GM12878 (cell line): ENCODE measurements around the gene CEP170B. TPM values are rescaled to one million over a fixed set of nuclear protein-coding genes. Genes with fewer than 3 reads are reported as not detected.

Source experiments
- ATF3 ChIP-seq: IDR thresholded peaks from 2 replicates; pipeline ENCODE4 v1.6.1; 2011; ENCODE audit warnings: low read depth, mild to moderate bottlenecking, low read length, moderate library complexity, borderline replicate concordance; ENCODE audit errors: extremely low read depth
- BRCA1 ChIP-seq: IDR thresholded peaks from 2 replicates; pipeline ENCODE4 v1.6.1; 2011; ENCODE audit warnings: low read depth, low read length, improper control_type of control experiment
- CBX3 ChIP-seq: fragments of 200-600 bp; sonication (generic); IDR thresholded peaks from 2 replicates; pipeline ENCODE4 v1.6.1; 2016; ENCODE audit warnings: low read depth, borderline replicate concordance
- IRF4 ChIP-seq: IDR thresholded peaks from 2 replicates; pipeline ENCODE4 v1.6.1; 2011; ENCODE audit warnings: low read depth, low read length
- JUND ChIP-seq: IDR thresholded peaks from 2 replicates; pipeline ENCODE4 v1.6.1; 2012; ENCODE audit warnings: low read depth, mild to moderate bottlenecking, low read length, improper control_type of control experiment, moderate library complexity
- KLF5 ChIP-seq: fragments of 450-650 bp; IDR thresholded peaks from 2 replicates; pipeline ENCODE4 v1.6.1; 2014; ENCODE audit warnings: mild to moderate bottlenecking; ENCODE audit not compliant: partially characterized antibody
- MEF2B ChIP-seq: fragments of 450-650 bp; IDR thresholded peaks from 2 replicates; pipeline ENCODE4 v1.6.1; 2018; ENCODE audit warnings: mild to moderate bottlenecking, moderate library complexity; ENCODE audit not compliant: partially characterized antibody, poor library complexity, severe bottlenecking
- PKNOX1 ChIP-seq: fragments of 450-650 bp; IDR thresholded peaks from 2 replicates; pipeline ENCODE4 v1.6.1; 2016; ENCODE audit warnings: mild to moderate bottlenecking
- RAD21 ChIP-seq: IDR thresholded peaks from 2 replicates; pipeline ENCODE4 v1.6.1; 2011; ENCODE audit warnings: mild to moderate bottlenecking, low read depth, low read length, moderate library complexity; ENCODE audit not compliant: insufficient read depth
- RUNX3 ChIP-seq: IDR thresholded peaks from 2 replicates; pipeline ENCODE4 v1.6.1; 2012; ENCODE audit warnings: low read length, inconsistent platforms
- SP1 ChIP-seq: IDR thresholded peaks from one replicate; pipeline ENCODE4 v1.6.1; 2011; ENCODE audit warnings: low read depth, low read length
- SRF ChIP-seq, 2 experiments: IDR thresholded peaks; 2 replicates each; pipeline ENCODE4 v1.6.1; 2011; ENCODE audit warnings: low read depth in 2 of 2, low read length in 2 of 2, mild to moderate bottlenecking in 1 of 2, moderate library complexity in 1 of 2
- ZNF687 ChIP-seq: fragments of 450-650 bp; IDR thresholded peaks from 2 replicates; pipeline ENCODE4 v1.6.1; 2017; ENCODE audit warnings: mild to moderate bottlenecking, moderate library complexity
- polyA plus RNA-seq, 11 experiments: library from polyadenylated mRNA; depleted of rRNA in 4 of 11; unstranded in 6 of 11; stranded (reverse) in 5 of 11; fragments of >200 nt; fragmentation: Nextera tagmentation in 4 of 11; fragmentation: Illumina TruSeq in 1 of 11; extraction: Ambion mirVana in 4 of 11; extraction: Trizol in 1 of 11; gene quantifications; 1 replicate in 1 of 11; 2 replicates in 10 of 11; pipeline versions ENCODE4 v1.2.1 to v1.2.3, GENCODE V29; 2011 to 2016; ENCODE audit warnings: inconsistent platforms in 2 of 11, missing spikeins in 2 of 11, low read depth in 1 of 11
- total RNA-seq, 4 experiments: library from RNA; depleted of rRNA in 3 of 4; stranded (reverse); fragments of >200 nt in 3 of 4; fragmentation: Illumina TruSeq in 1 of 4; extraction: Trizol in 1 of 4; gene quantifications; 2 replicates each; pipeline versions ENCODE4 v1.2.1 to v1.2.3, GENCODE V29; 2013 to 2021
- TF ChIP-seq, protein P1 (sequence below): fragments of 450-650 bp; IDR thresholded peaks from 2 replicates; pipeline ENCODE4 v1.6.1; 2018; ENCODE audit warnings: borderline replicate concordance, mild to moderate bottlenecking; ENCODE audit not compliant: partially characterized antibody
- TF ChIP-seq, protein P2 (sequence below): fragments of 450-650 bp; formaldehyde crosslinking; IDR thresholded peaks from 2 replicates; pipeline ENCODE4 v1.4.0; 2022; ENCODE audit warnings: mild to moderate bottlenecking, moderate library complexity

The CEP170B gene
- total and polyA plus RNA-seq, 10 of the 15 experiments (the other 5 are each of a cell fraction or from before 2014, with no cell fraction given), result 0.01 to 0.44 (median 0.05) TPM; not detected in 4

DNA sequence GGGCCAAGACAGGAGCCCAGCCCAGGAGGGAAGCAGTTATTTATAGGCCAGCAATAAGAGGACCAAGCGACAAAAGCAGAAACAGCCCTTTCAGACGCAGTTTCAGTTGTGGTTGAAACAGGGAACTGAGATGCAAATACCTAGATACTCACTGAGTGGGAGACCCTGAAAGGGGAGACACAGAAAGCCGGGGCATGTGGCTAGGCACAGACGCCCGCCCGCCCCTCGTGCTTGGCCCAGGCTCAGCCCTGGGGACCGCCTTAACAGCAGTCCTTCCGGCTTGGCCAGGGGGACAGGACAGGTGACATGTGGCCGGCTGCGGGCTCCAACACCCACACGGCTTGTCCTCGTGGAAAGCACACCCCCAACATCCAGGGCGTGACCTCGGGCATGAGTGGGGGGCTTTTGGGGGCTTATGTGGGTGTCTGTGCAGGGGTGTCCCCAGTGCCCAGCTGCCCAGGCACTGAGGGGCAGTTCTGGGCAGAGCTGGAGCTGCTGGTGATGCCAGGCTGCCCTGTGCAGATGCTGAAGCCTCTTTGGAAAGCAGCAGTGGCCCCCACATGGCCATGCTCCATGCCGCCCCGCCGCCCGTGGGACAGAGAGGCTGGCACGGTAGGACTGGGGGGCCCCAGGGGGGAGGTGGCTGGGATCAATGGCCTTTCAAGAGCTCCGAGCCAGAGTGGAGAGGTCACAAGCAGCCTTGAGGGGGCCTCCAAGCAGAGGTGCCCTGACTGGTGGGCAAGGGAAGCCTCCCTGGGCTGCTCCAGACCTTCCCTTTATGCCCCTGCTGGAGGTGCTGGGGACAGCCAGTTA, 61.8 kb downstream of the CEP170B start (continued):
- TF ChIP-seq ATF3 (no peak), SRF (IDR thresholded peaks at IDR 0.05; ENCODE audit: low read depth in 2 of 2, low read length in 2 of 2) (0 out of 4 replicates have a peak, but pooled peaks of 1 of the 2 experiments have one; percentile 28), SP1 (peak; percentile 55), MEF2B (peak; percentile 93), PKNOX1 (peak; percentile 10; the same call in 1 of the 2 replicates), KLF5 (no peak), CBX3 (no peak), BRCA1 (no peak), RUNX3 (peak; percentile 97), ZNF687 (peak; percentile 34; the same call in 1 of the 2 replicates), RAD21 (no peak), IRF4 (peak; percentile 95), JUND (no peak)
- TF ChIP-seq, protein P1, sequence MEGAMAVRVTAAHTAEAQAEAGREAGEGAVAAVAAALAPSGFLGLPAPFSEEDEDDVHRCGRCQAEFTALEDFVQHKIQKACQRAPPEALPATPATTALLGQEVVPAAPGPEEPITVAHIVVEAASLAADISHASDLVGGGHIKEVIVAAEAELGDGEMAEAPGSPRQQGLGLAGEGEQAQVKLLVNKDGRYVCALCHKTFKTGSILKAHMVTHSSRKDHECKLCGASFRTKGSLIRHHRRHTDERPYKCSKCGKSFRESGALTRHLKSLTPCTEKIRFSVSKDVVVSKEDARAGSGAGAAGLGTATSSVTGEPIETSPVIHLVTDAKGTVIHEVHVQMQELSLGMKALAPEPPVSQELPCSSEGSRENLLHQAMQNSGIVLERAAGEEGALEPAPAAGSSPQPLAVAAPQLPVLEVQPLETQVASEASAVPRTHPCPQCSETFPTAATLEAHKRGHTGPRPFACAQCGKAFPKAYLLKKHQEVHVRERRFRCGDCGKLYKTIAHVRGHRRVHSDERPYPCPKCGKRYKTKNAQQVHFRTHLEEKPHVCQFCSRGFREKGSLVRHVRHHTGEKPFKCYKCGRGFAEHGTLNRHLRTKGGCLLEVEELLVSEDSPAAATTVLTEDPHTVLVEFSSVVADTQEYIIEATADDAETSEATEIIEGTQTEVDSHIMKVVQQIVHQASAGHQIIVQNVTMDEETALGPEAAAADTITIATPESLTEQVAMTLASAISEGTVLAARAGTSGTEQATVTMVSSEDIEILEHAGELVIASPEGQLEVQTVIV, result no peak
- TF ChIP-seq, protein P2, sequence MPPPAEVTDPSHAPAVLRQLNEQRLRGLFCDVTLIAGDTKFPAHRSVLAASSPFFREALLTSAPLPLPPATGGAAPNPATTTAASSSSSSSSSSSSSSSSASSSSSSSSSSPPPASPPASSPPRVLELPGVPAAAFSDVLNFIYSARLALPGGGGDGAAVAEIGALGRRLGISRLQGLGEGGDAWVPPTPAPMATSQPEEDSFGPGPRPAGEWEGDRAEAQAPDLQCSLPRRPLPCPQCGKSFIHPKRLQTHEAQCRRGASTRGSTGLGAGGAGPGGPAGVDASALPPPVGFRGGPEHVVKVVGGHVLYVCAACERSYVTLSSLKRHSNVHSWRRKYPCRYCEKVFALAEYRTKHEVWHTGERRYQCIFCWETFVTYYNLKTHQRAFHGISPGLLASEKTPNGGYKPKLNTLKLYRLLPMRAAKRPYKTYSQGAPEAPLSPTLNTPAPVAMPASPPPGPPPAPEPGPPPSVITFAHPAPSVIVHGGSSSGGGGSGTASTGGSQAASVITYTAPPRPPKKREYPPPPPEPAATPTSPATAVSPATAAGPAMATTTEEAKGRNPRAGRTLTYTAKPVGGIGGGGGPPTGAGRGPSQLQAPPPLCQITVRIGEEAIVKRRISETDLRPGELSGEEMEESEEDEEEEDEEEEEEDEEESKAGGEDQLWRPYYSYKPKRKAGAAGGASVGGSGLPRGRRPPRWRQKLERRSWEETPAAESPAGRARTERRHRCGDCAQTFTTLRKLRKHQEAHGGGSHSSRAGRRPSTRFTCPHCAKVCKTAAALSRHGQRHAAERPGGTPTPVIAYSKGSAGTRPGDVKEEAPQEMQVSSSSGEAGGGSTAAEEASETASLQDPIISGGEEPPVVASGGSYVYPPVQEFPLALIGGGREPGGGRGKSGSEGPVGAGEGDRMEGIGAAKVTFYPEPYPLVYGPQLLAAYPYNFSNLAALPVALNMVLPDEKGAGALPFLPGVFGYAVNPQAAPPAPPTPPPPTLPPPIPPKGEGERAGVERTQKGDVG (CRISPR knock-in tag), result no peak
